GM10248 (cell line): ENCODE data around the gene SLC6A18.

Experiments used
- CTCF ChIA-PET: fragments of 300-600 bp; sonication (Branson Sonifier 250); formaldehyde crosslinking; extraction: SDS; loops from one replicate; lab custom pipeline; 2021; ENCODE audit warnings: antibody characterized with exemption; lab: Yijun Ruan, JAX
- POLR2A ChIA-PET: fragments of 350-650 bp; sonication (Branson Sonifier 250); formaldehyde crosslinking; extraction: SDS; loops from one replicate; lab custom pipeline; 2020; ENCODE audit warnings: antibody characterized with exemption; lab: Yijun Ruan, JAX
- DNase-seq: peaks from one replicate; pipeline ENCODE4 v3.0.0; 2012; ENCODE audit errors: extremely low spot score
- TF ChIP-seq, protein P1 (sequence below): IDR thresholded peaks from 2 replicates; pipeline ENCODE4 v1.5.1; 2012; ENCODE audit warnings: mild to moderate bottlenecking, low read depth; ENCODE audit errors: extremely low read depth, missing control alignments, control extremely low read depth

Gene SLC6A18, protein sequence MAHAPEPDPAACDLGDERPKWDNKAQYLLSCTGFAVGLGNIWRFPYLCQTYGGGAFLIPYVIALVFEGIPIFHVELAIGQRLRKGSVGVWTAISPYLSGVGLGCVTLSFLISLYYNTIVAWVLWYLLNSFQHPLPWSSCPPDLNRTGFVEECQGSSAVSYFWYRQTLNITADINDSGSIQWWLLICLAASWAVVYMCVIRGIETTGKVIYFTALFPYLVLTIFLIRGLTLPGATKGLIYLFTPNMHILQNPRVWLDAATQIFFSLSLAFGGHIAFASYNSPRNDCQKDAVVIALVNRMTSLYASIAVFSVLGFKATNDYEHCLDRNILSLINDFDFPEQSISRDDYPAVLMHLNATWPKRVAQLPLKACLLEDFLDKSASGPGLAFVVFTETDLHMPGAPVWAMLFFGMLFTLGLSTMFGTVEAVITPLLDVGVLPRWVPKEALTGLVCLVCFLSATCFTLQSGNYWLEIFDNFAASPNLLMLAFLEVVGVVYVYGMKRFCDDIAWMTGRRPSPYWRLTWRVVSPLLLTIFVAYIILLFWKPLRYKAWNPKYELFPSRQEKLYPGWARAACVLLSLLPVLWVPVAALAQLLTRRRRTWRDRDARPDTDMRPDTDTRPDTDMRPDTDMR

DNA sequence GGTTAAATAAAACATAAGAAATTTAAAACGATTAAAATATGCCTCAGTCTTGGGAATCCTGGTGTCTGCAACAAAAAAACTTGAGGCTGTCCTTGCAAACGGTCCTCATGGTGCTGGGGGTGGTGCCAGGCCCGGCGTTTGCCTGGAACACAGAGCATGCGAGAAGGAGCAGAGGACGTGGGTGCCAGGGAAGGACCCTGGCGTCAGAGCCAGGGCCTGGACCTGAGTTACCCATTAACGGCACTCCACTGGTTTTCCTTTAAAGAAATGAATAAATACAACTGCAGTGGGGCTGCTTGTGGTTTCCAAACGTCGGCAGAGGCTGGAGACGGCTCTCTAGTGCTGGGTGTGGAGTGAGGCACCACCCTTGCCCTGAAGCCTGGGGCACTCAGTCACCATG is at the start of gene SLC6A18:
TSS of gene SLC6A18 (plus strand) at position 301 of the 400 bp plus-strand sequence. CDS start at position 398, 97 bp downstream.
- TF ChIP-seq, protein P1, sequence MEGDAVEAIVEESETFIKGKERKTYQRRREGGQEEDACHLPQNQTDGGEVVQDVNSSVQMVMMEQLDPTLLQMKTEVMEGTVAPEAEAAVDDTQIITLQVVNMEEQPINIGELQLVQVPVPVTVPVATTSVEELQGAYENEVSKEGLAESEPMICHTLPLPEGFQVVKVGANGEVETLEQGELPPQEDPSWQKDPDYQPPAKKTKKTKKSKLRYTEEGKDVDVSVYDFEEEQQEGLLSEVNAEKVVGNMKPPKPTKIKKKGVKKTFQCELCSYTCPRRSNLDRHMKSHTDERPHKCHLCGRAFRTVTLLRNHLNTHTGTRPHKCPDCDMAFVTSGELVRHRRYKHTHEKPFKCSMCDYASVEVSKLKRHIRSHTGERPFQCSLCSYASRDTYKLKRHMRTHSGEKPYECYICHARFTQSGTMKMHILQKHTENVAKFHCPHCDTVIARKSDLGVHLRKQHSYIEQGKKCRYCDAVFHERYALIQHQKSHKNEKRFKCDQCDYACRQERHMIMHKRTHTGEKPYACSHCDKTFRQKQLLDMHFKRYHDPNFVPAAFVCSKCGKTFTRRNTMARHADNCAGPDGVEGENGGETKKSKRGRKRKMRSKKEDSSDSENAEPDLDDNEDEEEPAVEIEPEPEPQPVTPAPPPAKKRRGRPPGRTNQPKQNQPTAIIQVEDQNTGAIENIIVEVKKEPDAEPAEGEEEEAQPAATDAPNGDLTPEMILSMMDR = no peak
- no peak for DNase-seq
- ChIA-PET POLR2A (no interaction called here), CTCF (no interaction called here)

DNA sequence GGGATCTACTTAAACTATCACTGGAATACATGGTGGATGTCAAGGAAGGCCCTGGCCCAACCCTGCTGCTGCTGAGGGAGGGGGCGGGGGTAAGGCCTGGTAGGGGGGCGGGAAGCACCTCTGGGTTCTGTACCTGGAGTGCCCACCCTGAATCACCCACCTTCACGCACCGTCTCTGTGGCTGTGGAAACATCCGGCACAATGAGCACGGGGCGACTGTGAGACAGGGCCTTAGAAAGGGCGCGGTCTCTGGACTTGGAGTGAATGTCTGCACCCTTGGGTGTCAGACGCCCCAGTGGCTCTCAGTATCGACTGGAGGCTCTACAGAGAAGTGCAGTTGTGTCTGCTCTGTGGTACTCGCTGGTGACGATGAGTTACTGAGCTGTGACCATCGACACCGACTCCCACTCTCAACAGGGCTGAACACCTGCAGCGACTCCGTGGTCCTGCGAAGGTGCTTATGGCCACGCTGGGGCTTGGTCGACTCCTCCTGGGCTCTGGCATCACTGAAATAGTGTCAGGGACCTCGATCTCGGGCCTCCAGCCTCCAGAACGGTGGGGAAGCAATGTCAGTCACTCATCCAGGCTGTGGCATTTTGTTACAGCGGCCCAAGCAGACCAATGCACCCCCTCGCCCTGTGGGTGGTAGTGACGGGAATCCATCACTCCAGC is 49.2 kb upstream of the SLC6A18 start:
- CTCF ChIA-PET = interaction anchor here (1.2 to 2.2 kb wide), 4 partner anchors 9 to 469 kb away, joined by 5 to 14 read pairs (median 8); no protein-coding TSS in a partner anchor

DNA sequence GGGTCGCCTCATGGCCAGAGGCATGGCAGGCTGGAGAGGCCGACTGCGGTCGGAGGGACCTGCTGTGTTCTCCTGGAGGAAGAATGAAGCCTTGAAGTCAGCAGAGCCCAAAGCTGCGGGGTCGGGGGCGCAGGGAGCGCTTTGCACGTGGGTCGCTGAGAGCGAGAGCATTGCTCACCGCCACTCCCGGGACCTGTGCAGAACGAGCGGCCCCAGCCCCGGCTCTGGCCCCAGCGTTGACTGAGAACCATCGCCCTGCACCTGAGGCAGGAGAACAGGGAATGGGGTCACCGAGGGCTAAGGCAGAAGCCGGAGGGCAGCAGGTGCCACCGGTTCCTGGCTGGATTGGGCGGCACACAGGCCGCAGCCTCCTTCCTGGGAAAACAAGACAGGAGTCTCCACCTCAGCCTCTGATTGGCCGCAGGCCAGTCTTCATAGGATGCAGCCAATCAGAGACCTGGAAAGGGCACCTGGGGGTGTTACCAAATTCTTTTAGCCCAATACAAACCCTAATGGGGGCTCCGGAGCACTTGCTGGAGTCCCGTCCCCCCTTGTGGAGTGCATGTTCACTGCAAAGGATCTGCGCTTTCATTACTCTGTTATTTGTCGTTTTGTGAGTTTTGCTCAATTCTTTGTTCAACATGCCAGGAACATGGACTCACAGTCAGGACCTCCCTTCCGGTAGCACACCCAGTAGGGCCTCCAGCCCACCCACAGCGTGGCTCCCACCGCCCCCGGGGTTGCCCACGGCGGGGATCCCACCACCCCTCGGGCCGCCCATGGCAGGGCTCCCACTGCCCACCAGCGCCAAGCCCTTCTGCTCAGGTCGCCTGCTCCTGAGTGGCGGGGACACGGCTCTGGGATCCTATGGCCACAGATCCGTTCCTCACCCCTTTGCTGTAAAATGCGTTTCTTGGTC is 48.4 kb upstream of the SLC6A18 start:
- POLR2A ChIA-PET = no interaction called here
- CTCF ChIA-PET = no interaction called here
- TF ChIP-seq, protein P1 = no peak
- DNase-seq = no peak

More for the DNA sequence above, 49.2 kb upstream of the SLC6A18 start:
- TF ChIP-seq, protein P1 = no peak
- POLR2A ChIA-PET = no interaction called here
- DNase-seq = no peak

DNA sequence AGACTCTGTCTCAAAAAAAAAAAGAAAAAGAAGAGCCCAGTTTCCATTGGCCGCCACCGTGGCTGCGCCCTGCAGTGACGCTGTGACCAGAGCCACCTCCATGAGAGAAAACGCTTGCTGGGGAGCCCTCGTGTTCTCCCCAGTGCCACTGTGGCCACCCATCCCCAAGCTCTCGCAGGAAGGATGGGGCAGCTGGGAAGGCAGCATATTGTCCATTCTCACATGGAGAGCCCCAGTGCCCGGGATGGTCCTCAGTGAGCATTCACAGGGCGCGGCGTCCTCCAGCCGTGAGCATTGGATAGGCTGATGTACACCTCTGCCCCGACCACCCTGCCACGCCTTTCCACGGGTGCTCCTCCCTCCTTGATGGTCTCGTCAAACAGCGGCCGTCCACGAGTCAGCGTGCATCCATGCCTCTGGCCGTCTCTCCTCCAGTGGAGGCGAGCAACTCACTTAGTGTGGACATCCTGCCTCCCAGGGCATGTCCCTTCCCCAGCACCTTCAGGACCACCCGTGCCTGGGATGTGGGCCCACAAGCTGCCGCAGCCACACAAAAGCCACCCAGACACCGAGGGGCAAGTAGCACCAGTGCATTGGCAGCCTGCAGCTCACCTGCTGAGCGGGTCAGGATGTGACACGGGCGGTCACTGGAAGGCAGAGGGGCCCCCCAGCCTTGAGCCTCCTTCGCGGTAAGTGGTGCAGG is 47.2 kb upstream of the SLC6A18 start:
- TF ChIP-seq, protein P1 = no peak
- ChIA-PET CTCF (interaction anchor here (2.5 kb wide), 1 partner anchor 10 kb away, joined by 12 read pairs; no protein-coding TSS in a partner anchor), POLR2A (no interaction called here)
- DNase-seq = no peak

DNA sequence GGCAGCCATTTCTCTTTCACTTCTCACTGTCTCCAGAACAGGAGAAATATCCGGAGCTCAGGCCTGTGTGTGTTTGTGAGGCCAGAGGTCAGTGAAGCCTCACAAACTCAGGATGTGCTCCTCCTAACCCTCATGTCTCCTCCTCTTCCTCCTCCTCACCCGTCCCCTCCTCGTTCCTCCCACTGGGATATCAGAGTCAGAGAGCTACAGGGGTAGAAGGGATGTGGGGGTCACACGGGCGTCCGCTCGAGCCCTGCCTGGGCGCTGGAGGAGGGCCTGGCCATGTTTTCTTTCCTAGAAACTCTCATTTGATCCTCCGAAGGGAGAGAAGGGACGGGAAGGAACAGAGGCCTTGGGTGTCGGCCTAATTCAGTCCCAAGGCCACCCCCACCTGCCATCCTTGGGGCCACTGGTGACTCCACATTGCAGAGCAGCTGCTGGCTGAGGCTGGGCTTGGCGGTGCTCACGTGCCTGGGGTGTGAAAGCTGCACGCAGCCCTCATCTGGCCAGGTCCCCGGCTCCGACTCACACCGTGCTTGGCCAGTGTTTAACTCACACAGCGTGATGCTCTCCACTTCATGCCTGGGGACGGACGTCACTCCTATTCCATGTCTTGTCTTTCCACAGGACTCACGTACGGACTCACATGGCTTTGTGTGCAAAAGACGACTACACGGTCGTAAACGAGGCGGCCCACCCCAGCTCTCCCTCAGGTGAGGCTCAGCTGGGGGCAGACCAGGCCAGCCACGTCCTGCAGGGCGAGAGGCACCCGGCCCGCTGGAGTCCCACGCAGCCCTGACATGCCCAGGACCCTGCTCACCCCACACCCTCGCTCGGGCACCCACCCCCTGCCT is 46.4 kb upstream of the SLC6A18 start:
- DNase-seq = no peak
- ChIA-PET POLR2A (no interaction called here), CTCF (interaction anchor here (2.5 kb wide), 1 partner anchor 11 kb away, joined by 12 read pairs; no protein-coding TSS in a partner anchor)
- TF ChIP-seq, protein P1 = no peak
